ENCODE data around the gene CRELD2.

Gene CRELD2

GRCh38 chr22:49886346-49887063 lies 31.9 kb upstream of the CRELD2 start:
- DNase-seq (ENCODE audit: low read depth): no peak
- TF ChIP-seq, protein P1, sequence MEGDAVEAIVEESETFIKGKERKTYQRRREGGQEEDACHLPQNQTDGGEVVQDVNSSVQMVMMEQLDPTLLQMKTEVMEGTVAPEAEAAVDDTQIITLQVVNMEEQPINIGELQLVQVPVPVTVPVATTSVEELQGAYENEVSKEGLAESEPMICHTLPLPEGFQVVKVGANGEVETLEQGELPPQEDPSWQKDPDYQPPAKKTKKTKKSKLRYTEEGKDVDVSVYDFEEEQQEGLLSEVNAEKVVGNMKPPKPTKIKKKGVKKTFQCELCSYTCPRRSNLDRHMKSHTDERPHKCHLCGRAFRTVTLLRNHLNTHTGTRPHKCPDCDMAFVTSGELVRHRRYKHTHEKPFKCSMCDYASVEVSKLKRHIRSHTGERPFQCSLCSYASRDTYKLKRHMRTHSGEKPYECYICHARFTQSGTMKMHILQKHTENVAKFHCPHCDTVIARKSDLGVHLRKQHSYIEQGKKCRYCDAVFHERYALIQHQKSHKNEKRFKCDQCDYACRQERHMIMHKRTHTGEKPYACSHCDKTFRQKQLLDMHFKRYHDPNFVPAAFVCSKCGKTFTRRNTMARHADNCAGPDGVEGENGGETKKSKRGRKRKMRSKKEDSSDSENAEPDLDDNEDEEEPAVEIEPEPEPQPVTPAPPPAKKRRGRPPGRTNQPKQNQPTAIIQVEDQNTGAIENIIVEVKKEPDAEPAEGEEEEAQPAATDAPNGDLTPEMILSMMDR (IDR thresholded peaks at IDR 0.05; ENCODE audit: insufficient read depth, low read depth, low read length, missing control alignments): no peak

GRCh38 chr22:49887064-49887451 lies 31.4 kb upstream of the CRELD2 start:
- no peak overlapping the region for H3K4me3 ChIP-seq (ENCODE audit: low read length)
- TF ChIP-seq, protein P1 (IDR thresholded peaks at IDR 0.05; ENCODE audit: insufficient read depth, low read depth, low read length, missing control alignments): no peak
- no peak for DNase-seq (ENCODE audit: low read depth)

More at GRCh38 chr22:49886346-49887063, 31.9 kb upstream of the CRELD2 start:
- no peak overlapping the region for H3K4me3 ChIP-seq (ENCODE audit: low read length)

DNA sequence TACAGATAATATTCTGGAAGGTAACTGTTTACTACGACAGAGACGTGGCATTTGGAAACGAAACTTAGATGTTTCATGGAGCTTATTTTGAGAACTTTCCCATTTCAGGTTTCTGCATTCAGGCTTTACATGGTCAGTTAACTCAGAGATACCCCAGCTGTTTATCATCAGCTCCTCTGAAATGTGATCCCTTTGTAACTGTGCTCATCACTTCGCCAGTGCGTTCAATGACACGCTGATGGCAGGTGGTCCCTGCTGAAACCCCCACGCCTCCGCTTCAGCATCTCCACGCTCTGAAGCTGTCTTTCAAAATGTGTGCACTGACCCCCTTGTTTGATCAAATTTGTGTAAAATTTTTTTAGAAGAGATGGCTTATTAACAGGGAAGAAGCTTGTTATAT lies 30.7 kb upstream of the CRELD2 start:
- DNase-seq (ENCODE audit: low read depth): no peak
- TF ChIP-seq, protein P1 (IDR thresholded peaks at IDR 0.05; ENCODE audit: insufficient read depth, low read depth, low read length, missing control alignments): no peak
- H3K4me3 ChIP-seq (ENCODE audit: low read length): no peak overlapping the region

DNA sequence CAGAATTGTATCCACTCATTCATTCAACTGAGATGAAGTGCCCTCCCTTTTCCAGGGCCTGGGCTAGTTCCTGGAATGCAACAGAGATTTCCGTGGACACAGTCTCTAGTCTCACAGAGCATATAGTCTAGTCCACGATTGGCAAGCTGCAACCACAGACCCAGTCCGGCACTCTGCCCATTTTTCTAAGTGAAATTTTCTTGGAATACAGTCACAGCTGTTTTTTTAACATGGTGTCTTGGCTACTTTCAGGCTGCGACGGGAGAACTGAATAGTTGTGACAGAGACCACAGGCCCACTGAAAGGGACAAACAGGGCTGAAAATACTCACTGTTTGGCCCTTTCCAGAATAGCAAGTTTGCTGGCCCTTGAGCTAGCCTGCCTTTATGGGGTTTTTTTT lies 29.4 kb upstream of the CRELD2 start:
- no peak for DNase-seq (ENCODE audit: low read depth)
- no peak overlapping the region for H3K4me3 ChIP-seq (ENCODE audit: low read length)
- TF ChIP-seq, protein P1 (IDR thresholded peaks at IDR 0.05; ENCODE audit: insufficient read depth, low read depth, low read length, missing control alignments): no peak

DNA sequence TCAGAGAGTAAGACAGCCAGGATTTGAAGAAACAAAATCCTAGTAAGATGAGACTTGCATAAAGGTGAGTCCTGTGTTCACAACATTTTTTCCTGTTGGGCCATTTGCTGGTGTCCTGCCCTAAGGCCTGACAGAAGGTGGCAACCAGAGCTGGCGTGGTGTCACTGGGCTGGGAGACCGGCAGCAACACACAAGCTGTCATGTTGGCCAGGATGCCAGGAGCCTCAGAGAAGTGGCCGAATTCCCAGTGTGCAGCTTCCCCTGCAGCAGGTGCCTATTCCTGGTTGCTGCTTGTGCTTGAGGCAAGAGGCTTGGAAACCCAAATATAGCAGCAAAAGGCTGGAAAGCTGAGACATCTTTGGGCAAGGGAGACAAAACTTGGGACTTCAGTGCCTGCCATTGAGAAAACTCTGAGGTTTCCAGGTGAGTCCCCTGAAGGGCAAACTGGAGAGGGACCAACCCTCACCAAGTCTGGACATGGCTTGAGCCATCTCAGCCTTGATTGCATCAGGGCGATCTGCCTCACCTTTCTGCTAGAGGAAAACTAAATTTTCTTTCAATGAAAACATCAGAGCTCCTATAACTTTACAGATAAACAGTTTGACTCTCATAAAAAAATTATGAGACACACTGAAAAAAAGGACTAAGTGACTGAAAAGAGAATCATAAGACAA lies 26.1 kb upstream of the CRELD2 start:
- no peak for DNase-seq (ENCODE audit: low read depth)
- TF ChIP-seq, protein P1 (IDR thresholded peaks at IDR 0.05; ENCODE audit: insufficient read depth, low read depth, low read length, missing control alignments): no peak

GRCh38 chr22:49893025-49893424 lies 25.4 kb upstream of the CRELD2 start:
- TF ChIP-seq, protein P1 (IDR thresholded peaks at IDR 0.05; ENCODE audit: insufficient read depth, low read depth, low read length, missing control alignments): no peak
- H3K4me3 ChIP-seq (ENCODE audit: low read length): no peak overlapping the region
- no peak for DNase-seq (ENCODE audit: low read depth)

More for the DNA sequence above, 26.1 kb upstream of the CRELD2 start:
- H3K4me3 ChIP-seq (ENCODE audit: low read length): no peak overlapping the region
